ENCODE results near the gene MICAL3.
"Not testable (repeated sequence)": the region's sequence is repeated elsewhere in the genome, so short reads cannot be mapped to it uniquely, and the experiment has no call there.

Gene MICAL3

DNA sequence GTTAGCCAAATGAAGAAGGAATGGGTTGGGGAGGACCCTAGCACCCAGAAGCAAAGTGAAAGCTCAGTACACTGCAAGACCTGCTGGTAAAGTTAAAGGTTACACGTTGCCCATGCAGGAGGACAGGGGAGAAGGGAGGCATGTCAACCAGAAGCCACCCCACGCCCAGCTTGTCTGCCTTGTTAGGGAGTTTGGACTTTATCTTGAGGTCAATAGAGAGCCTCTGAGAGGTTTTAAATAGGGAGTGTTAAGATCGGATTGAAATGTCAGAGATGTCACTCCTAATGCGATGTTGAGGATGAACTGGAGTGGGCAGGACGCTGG lies 34.7 kb upstream of the MICAL3 start:
- DNase-seq (ENCODE audit: low read depth in 2 of 2): no peak

DNA sequence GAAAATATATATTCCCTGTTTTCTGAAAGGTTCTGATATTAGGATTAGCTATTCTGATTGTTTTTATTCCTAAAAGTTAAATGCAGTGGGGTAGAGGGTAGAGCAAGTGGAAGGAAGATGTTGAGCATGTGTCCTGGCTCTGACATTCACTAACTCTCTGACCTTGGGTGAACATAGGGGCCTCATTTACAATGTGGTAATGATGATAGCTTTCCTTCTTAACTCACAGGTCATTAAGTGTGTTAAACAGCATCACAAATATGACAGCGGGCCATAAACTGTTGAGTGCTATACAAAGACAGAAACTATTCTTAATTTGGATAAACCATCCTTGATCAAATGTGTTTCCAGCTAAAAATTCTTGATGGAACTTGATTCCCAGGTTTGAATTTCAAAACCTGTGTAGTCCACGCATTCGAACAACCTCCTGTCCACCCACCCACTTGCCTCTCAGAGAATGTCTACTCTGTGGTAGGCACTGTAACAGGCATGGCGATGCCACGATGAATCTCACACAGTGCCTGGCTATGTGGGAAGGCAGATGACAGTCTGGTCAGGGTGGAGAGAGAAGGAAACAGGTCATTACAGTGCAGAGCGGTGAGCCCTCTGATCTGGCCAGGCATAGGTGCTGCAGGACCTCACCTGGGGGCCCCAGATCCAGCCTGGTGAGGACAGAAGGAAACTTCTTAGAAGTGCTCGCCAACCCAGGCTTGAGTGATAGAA lies 34.2 kb upstream of the MICAL3 start:
- no peak for DNase-seq (ENCODE audit: low read depth in 2 of 2)

DNA sequence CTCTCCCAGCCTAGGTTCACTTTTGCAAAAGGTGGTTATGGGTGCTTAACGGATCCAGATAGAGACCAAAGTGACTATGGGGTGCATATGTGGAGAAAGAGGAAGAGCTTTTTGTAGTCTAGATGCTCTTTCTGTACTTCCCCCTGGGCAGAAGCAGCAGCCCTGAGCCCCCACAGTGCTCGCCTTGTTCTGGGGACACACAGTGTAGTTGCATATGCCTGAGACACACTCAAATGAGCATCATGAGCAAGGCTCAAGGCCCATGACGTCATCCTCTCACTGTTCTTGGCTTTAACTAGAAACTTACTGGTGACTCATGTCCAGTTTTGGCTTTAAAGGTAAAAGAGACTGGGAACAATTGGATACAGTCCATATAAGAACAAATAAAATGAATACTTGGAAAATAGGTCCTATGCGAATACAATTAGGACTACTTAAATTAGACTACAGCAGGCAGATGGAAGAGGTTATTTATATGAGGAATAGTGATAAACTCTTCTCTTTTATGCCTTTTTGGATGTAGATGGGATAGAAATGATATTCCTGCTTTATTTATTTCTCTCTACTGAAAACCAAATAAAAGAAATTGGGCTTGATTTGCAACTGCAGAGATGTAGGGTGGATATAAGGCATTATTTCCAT lies 33.3 kb upstream of the MICAL3 start:
- DNase-seq (ENCODE audit: low read depth in 2 of 2): no peak

DNA sequence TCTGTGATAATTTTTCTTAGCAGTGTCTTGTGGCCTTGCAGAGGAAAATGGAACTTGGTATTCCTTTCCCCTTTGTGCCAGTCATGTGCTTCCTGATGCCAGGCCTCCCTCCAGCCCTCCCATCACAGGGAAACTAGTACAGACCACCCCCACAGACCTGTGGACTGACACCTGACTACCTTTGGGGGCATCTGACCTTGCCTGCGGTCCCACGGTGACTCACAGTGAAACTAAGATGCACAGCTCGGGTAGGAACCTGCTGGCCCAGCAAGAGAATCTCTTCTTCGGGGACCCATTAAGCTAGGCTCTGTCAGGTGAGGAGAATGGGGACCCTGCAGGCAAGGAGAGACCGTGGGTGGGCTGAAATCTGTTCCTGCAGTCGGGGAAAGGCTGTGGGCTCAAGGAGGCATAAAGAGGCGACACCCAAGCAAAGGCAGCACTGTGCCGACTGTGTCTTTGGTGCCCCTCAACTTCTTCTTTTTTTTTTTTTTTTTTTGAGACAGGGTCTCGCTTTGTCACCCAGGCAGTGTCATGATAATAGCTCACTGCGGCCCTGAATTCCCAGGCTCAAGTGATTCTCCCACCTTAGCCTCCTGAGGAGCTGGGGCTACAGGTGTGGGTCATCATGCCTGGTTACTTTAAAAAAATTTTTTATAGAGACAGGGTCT lies 32.6 kb upstream of the MICAL3 start:
- no peak for DNase-seq (ENCODE audit: low read depth in 2 of 2)

DNA sequence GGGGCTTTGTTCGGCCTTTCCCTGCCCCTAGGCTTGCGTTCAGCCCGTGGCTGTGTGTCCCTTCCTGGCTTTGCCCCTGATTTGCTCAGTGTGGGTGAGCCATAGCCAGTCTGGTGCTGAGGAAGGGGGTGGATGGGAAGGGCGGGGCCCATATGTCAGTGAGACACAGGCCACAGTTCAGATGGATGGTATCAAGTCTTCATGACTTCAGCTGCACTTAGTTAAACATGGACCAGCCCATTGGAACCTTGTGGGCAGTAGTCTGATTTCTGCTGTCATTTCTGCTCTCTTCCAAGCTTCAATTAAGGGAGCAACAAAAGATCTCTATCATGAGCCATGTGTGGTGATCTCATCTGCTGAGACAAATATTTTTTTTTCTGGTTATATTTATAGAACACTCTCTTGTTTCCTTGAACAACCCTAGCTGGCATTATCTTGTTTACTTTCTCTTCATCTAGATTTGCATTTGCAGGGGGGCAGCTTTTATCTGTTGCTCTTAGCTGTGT lies 31.9 kb upstream of the MICAL3 start:
- DNase-seq (ENCODE audit: low read depth in 2 of 2): no peak

DNA sequence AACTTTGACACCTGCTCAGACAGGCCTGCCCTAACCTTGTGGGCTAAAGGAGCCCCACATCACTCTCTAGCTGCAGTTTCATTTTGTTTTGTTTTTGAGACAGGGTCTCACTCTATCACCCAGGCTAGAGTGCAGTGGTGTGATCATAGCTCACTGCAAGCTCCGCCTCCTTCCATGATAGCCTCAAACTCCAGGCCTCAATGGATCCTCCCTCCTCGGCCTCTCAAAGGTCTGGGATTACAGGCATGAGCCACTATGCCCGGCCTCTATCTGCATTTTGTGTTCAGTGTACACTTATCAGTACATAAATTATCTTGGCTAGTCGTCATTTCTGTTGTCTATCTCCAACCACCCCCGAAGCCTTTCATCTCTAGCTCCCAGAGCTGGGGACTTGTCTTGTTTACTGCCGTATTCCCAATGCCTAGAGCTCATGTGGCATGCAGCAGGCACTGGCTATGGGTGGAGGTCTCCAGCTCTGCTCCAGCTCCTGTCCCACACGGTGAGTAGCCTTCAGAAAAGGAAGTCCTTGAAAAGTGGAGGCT lies 31.3 kb upstream of the MICAL3 start:
- DNase-seq (ENCODE audit: low read depth in 2 of 2): no peak

DNA sequence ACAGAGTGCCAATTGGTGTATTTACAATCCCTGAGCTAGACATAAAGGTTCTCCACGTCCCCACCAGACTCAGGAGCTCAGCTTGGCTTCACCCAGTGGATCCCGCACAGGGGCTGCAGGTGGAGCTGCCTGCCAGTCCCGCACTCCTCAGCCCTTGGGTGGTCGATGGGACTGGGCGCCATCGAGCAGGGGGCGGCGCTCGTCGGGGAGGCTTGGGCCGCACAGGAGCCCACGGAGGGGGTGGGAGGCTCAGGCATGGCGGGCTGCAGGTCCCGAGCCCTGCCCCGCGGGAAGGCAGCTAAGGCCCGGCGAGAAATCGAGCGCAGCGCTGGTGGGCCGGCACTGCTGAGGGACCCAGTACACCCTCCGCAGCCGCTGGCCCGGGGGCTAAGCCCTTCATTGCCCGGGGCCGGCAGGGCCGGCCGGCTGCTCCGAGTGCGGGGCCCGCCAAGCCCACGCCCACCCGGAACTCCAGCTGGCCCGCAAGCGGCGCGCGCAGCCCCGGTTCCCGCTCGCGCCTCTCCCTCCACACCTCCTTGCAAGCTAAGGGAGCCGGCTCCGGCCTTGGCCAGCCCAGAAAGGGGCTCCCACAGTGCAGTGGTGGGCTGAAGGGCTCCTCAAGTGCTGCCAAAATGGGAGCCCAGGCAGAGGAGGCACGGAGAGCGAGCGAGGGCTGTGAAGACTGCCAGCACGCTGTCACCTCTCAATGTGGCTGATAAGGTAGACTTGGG lies 29.0 kb upstream of the MICAL3 start:
- DNase-seq (ENCODE audit: low read depth in 2 of 2): not testable (repeated sequence)

DNA sequence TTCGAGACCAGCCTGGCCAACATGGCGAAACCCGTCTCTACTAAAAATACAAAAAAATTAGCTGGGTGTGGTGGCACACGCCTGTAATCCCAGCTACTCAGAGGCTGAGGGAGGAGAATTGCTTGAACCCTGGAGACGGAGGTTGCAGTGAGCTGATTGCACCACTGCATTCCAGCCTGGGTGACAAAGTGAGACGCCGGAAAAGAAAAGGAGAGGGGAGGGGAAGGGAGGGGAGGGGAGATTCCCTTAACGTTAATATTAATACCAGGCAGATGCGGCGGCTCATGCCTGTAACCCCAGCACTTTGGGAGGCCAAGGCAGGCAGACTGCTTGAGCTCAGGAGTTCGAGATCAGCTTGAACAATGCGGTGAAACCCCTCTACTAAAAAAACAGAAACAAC lies 26.8 kb upstream of the MICAL3 start:
- DNase-seq (ENCODE audit: low read depth in 2 of 2): not testable (repeated sequence)

DNA sequence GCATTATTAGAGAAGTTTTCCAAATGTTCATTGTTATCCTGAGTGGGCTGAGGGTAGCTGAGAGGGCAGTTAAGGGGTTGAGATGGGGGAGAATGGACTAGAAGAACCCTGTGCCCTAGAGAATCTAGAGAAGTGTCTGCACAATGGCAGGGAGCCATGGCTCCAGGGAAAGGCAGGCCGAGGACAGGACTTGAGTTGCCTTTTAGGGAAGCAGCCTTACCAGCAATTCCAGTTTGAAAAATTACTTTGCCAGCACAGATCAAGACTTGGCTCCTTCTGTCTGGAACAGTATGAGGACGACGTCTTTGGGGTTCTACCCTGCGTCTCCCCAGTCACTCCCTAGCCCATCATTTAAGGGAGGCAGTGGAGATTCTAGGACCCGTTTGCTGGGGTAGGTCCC lies 25.7 kb upstream of the MICAL3 start:
- DNase-seq (ENCODE audit: low read depth in 2 of 2): no peak

DNA sequence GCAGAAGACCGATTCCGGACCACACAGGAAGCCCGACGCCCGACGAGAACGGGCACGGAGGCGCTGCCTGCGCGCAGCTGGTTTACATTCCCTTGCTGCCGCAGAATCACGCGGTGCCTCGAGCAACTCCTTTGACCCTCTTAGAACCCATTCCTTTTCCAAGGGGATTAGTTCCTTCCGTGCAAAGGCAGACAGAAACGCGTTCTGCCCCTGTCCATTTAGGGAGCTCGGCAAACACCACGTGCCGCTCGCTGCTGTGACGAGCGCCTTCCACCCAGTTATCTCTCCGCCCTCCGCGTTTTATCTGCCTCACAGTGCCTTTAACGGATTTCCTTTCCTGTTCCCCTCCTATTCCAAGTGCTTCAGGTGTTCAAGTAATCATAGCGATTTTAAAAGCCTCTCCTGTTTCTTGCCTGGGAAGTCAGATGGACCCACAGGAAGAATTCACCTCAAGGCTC lies 24.1 kb upstream of the MICAL3 start:
- DNase-seq (ENCODE audit: low read depth in 2 of 2): no peak

DNA sequence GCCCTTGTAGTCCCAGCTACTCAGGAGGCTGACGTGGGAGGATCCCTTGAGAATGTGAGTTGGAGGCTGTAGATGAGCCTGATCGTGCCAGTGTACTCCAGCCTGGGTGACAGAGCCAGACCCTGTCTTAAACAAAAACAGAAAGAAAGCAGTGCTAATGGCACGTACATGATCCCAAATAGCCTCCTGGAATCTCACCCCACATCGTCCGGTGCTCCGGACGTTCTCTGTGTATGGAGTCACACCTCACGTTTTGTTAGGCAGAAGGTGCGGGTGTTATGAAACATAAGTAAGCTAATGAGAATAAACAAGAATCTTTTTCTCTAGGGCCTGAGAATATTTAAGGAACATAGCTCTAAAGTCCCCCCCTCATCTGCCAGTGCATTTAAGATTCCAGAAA lies 23.7 kb upstream of the MICAL3 start:
- DNase-seq (ENCODE audit: low read depth in 2 of 2): no peak

DNA sequence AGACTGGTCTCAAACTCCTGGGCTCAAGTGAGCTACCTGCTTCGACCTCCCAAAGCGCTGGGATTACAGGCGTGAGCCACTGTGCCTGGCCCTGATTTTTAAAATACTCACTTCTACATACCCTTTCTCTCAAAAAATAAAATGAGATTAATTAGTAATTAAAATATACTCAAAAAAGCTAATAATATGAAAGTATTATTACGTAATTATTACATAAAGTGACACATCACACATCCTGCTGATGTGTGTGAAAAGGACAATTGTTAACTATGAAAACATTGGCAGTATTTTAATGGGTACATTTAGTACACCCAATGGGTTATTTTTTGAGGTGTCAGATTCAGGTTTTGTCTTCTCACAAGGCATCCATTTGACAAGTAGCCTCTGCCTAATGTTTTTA lies 21.4 kb upstream of the MICAL3 start:
- DNase-seq (ENCODE audit: low read depth in 2 of 2): no peak

DNA sequence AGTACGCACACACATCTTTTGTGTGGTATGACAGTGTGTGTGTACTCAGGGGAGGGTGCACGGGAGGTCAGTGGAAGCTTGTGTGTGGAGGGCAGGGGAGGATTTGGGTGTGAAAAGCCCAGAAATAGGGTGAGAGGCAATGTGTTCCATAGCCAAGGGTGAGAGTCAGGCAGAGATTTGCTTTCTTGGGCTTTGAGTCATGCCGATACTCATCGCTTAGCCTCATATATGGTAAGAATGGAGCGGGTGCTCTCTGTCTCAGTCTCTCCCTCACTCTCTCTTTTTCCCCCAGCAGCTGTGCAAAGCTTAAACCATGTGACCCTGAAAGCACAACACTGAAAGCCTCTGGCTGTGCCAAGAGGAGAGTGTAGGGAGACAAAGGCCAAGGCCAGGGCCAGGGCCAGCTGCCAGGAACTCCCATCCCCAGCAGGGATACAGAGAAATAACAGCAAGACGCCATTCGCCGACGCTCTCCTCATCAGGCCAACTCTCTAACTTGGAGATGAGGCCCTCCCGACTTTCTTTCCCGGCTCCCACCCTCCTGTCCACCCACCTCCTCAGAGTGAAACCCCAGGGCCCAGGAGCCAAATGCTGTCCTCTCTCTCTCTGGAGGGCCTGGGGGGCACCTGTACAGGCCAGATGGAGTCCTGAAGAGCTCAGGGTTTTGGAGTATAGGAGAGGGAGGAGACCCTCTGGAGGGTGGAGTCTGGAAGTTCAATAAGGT lies 20.3 kb upstream of the MICAL3 start:
- no peak for DNase-seq (ENCODE audit: low read depth in 2 of 2)

DNA sequence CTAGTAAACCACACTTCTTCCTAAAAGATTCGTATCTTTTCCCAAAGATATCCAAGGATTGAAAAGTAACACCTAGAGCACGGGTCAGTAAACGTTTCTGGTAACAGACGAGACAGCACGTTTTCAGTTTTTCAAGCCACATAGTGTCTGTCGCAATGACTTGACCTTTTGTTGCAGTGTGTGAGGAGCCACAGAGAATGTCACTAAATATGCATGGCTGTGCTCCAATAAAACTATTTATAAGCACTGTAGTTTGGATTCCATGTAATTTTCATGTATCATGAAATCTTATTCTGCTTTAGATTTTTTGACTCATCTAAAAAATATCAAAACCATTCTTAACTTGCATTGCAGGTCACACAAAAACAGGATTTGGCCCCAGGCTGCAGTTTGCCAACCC lies 18.3 kb upstream of the MICAL3 start:
- DNase-seq (ENCODE audit: low read depth in 2 of 2): no peak

DNA sequence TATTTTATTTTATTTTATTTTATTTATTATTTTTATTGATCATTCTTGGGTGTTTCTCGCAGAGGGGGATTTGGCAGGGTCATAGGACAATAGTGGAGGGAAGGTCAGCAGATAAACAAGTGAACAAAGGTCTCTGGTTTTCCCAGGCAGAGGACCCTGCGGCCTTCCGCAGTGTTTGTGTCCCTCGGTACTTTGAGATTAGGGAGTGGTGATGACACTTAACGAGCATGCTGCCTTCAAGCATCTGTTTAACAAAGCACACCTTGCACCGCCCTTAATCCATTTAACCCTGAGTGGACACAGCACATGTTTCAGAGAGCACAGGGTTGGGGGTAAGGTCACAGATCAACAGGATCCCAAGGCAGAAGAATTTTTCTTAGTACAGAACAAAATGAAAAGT lies 16.5 kb upstream of the MICAL3 start:
- DNase-seq (ENCODE audit: low read depth in 2 of 2): not testable (repeated sequence)

DNA sequence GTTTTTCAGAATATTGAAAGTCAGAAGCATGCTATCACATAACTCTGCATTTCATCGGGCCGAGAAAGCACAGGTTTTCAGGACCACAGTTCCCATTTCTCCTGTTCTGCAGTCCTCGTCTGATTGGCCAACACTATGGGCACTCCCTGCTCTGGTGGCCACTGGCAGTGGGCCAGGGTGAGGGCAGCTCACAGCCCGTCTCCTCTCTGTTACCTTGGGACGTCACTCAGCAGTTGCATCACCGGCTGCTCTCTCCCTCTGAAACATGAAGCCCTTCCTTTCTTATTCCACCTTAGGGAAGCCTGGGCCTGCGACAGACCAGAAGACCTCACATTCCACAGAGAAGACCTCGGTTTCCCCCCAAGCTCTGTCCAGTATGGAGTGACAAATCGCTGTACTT lies 11.4 kb upstream of the MICAL3 start:
- DNase-seq (ENCODE audit: low read depth in 2 of 2): no peak

DNA sequence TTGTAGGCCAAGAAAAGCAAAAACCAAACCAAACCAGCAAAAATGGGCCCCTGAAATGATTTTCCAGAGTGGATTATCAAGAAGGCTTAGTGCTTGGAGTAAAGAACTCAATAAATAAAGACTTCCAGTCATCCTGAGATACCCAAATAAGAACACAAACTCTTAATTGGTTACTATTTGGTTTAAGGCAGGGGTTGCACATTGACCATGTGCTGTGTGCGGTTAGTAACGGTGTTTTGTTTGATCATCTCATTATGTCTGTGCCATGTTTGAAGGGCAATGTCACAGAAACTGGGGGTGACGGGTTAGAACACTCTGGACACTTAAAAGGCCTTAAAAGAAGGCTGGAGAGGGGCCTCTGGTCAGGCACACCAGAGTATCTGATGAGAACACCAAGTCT lies 9.7 kb upstream of the MICAL3 start:
- DNase-seq (ENCODE audit: low read depth in 2 of 2): no peak

DNA sequence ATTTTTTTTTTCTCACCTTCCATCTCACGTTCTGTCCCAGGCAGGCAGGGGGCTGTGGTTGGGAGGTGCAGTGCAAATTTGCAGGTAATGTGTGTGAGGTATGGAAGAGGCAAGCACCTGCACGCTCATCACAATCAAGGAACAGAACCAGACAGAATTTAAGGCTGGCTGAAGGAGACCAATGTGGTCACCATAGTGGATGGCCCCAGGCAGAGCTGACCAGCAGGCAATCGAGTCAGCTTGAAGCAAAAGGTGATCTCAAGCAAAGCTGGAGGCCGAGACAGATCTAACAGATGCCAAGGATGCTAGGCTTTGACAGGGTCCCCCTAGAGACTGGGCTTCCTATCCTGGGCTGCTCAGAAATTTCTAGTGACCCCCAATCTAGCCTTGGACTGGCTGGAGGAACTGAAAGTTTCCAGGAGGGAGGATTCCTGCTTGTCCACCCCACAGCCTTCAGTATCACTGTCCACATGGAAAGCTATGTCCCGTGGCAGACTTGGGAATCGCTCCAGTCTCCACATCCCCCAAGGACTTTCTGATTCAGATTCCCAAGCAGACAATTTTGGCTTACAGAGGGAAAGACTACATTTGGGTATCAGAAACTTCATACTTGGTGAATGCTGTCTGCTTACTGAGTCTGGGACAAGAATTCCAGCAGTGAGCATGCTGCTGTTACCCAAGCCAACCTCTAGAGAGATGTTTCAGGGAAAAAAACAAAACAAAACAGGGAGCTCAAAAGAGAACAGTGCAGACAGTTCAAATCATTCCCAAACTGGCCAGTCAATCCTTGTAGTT lies 9.0 kb upstream of the MICAL3 start:
- no peak for DNase-seq (ENCODE audit: low read depth in 2 of 2)

DNA sequence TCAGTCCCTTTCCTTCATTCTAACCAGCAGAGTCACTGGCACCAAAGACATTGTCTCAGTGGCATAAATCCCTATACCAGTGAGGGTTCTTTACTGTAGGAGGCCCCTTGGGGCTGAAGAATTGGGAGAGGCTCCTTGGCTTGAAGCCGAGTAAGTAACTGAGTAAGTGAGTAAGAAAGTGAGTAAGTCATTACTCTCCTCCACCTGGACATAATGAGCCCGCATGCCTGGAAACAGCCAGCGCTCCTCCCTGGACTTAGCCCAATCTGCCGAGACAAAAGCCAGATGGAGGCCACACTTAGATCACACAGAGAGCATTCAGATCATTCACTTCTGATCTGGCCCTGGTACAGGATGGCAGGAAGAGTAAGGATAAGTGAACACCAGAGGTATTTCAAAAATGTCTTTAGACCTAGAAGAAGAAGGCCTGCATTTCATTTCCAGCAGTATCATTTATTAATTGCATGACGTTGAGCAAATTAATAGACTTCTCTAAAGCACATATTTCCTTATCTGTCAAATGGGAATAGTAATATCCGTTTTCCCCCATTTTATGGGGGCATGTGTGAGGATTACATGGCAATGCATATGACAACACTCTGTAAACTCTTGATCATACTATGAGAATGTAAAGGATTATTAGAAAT lies 8.2 kb upstream of the MICAL3 start:
- no peak for DNase-seq (ENCODE audit: low read depth in 2 of 2)

All from stimulated activated CD4-positive, alpha-beta T cell treated with anti-CD3 and anti-CD28 coated beads, Interleukin-1b, Interleukin-23, amount 100 ng/mL, for 4 hours (primary cell).